Hepatocyte (in vitro differentiated cells): Measurements from ENCODE around the gene MTR.
A peak's percentile ranks its signal among the peaks of the same experiment; 100 is the strongest.

Source experiments
- EZH2 ChIP-seq: fragments of 200-600 bp; sonication (generic); IDR thresholded peaks from 2 replicates; pipeline ENCODE4 v1.6.1; 2016; ENCODE audit warnings: antibody characterized with exemption, mild to moderate bottlenecking, borderline replicate concordance
- EZH2phosphoT487 ChIP-seq: fragments of 200-600 bp; sonication (generic); IDR thresholded peaks from one replicate; pipeline ENCODE4 v1.6.1; 2018; ENCODE audit warnings: antibody characterized with exemption, mild to moderate bottlenecking, low read depth, moderate library complexity; ENCODE audit not compliant: unreplicated experiment, severe bottlenecking
- TF ChIP-seq, protein P1 (sequence below): fragments of 200-600 bp; sonication (generic); IDR thresholded peaks from 2 replicates; pipeline ENCODE4 v1.5.1; 2016; ENCODE audit warnings: antibody characterized with exemption, mild to moderate bottlenecking; ENCODE audit not compliant: poor library complexity

DNA sequence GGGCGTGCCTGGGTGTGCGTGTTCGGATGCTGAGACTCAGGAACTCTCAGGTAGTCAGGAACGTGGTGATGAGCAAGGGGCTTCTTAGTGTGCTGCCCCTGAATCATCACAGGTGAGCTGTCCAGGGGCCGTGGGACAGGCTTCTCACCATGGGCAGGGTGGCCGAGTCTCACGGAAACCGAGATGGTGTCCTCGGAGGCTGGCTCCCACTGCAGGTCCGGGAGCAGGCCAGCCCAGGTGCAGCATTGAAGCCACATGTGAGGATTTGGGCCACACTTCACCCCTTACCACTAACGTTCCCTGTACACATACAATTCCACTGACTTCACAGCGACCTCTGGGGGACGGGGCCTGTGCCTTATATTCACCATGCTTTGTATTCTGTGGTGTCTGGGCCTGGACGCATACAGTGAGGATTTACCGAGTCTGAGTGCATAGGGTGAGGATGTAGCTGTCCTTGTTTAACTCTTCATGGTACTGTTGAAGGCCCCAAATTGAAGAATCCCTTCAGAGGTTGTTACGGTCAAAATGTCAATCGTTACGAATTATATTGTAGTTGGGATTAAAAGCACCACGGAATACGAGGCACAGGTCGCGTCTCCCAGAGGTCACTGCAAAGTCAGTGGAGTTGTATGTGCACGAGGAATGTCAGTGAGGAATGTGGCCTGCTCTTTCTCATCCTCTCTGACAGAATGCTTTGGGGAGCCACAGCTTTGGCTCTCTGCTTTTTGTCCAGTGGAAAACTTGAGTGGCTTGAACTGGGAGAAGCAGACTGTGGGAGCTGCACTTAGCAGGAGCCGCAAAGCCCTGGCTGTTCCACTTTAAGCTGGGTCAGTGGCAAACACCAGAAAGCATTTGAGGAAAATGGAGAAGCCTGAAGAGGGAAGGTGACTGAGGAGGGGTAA lies 95.3 kb downstream of the MTR start:
- TF ChIP-seq, protein P1, sequence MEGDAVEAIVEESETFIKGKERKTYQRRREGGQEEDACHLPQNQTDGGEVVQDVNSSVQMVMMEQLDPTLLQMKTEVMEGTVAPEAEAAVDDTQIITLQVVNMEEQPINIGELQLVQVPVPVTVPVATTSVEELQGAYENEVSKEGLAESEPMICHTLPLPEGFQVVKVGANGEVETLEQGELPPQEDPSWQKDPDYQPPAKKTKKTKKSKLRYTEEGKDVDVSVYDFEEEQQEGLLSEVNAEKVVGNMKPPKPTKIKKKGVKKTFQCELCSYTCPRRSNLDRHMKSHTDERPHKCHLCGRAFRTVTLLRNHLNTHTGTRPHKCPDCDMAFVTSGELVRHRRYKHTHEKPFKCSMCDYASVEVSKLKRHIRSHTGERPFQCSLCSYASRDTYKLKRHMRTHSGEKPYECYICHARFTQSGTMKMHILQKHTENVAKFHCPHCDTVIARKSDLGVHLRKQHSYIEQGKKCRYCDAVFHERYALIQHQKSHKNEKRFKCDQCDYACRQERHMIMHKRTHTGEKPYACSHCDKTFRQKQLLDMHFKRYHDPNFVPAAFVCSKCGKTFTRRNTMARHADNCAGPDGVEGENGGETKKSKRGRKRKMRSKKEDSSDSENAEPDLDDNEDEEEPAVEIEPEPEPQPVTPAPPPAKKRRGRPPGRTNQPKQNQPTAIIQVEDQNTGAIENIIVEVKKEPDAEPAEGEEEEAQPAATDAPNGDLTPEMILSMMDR = peak; percentile 24
- TF ChIP-seq EZH2 = no peak
- TF ChIP-seq EZH2phosphoT487 = no peak
